Measurements from ENCODE around the gene DOCK9.
A peak's percentile ranks its signal among the peaks of the same experiment; 100 is the strongest.
"Not testable (repeated sequence)": the region's sequence is repeated elsewhere in the genome, so short reads cannot be mapped to it uniquely, and the experiment has no call there.

DOCK9 gene

GRCh38 chr13:98918771-98919170 is 59.1 kb downstream of the DOCK9 start:
- DNase-seq (ENCODE audit: low read depth in 3 of 3): no peak

- no peak for DNase-seq (ENCODE audit: low read depth in 3 of 3)
Observed at GRCh38 chr13:98917116-98917515, 60.7 kb downstream of the DOCK9 start.

GRCh38 chr13:98916403-98916802 is 61.5 kb downstream of the DOCK9 start:
- DNase-seq (ENCODE audit: low read depth in 3 of 3): no peak

GRCh38 chr13:98915981-98916380 is 61.9 kb downstream of the DOCK9 start:
- no peak for DNase-seq (ENCODE audit: low read depth in 3 of 3)

- DNase-seq (ENCODE audit: low read depth in 3 of 3): no peak
Observed at GRCh38 chr13:98915563-98915962, 62.3 kb downstream of the DOCK9 start.

- DNase-seq (ENCODE audit: low read depth in 3 of 3): no peak
Observed at GRCh38 chr13:98913741-98914140, 64.1 kb downstream of the DOCK9 start.

- DNase-seq (ENCODE audit: low read depth in 3 of 3): no peak
Observed at GRCh38 chr13:98912846-98913245, 65.0 kb downstream of the DOCK9 start.

- no peak for DNase-seq (ENCODE audit: low read depth in 3 of 3)
Observed at GRCh38 chr13:98910501-98910951, 67.3 kb downstream of the DOCK9 start.

GRCh38 chr13:98909016-98909415 is 68.8 kb downstream of the DOCK9 start:
- peak in 1 of 3 experiments; percentile 16 for DNase-seq (ENCODE audit: low read depth in 3 of 3)

- no peak for DNase-seq (ENCODE audit: low read depth in 3 of 3)
Observed at GRCh38 chr13:98906746-98907502, 70.9 kb downstream of the DOCK9 start.

- no peak for DNase-seq (ENCODE audit: low read depth in 3 of 3)
Observed at GRCh38 chr13:98905199-98905598, 72.7 kb downstream of the DOCK9 start.

GRCh38 chr13:98900442-98900841 is 77.4 kb downstream of the DOCK9 start:
- no peak for DNase-seq (ENCODE audit: low read depth in 3 of 3)

GRCh38 chr13:98897706-98898105 is 80.2 kb downstream of the DOCK9 start:
- no peak for DNase-seq (ENCODE audit: low read depth in 3 of 3)

GRCh38 chr13:98896868-98897144 is 81.1 kb downstream of the DOCK9 start:
- DNase-seq (ENCODE audit: low read depth in 3 of 3): no peak

GRCh38 chr13:98896083-98896867 is 81.6 kb downstream of the DOCK9 start:
- no peak for DNase-seq (ENCODE audit: low read depth in 3 of 3)

GRCh38 chr13:98894814-98895213 is 83.0 kb downstream of the DOCK9 start:
- not testable (repeated sequence) for DNase-seq (ENCODE audit: low read depth in 3 of 3)

GRCh38 chr13:98893371-98893770 is 84.5 kb downstream of the DOCK9 start:
- DNase-seq (ENCODE audit: low read depth in 3 of 3): no peak

- DNase-seq (ENCODE audit: low read depth in 3 of 3): no peak
Observed at GRCh38 chr13:98892821-98893220, 85.0 kb downstream of the DOCK9 start.

GRCh38 chr13:98892077-98892476 is 85.8 kb downstream of the DOCK9 start:
- DNase-seq (ENCODE audit: low read depth in 3 of 3): no peak

- DNase-seq (ENCODE audit: low read depth in 3 of 3): no peak
Observed at GRCh38 chr13:98890925-98891324, 86.9 kb downstream of the DOCK9 start.

GRCh38 chr13:98890186-98890585 is 87.7 kb downstream of the DOCK9 start:
- peak; percentile 22 to 42 (median 38) for DNase-seq (ENCODE audit: low read depth in 3 of 3)

GRCh38 chr13:98889419-98890085 is 88.3 kb downstream of the DOCK9 start:
- no peak for DNase-seq (ENCODE audit: low read depth in 3 of 3)

GRCh38 chr13:98888890-98889279 is 89.0 kb downstream of the DOCK9 start:
- no peak for DNase-seq (ENCODE audit: low read depth in 3 of 3)
